NT2/D1 (cell line): ENCODE data around the gene GRK2.

Experiments used
- YY1 ChIP-seq: IDR thresholded peaks from 2 replicates; pipeline ENCODE4 v1.6.1; 2011; ENCODE audit not compliant: insufficient read length, insufficient read depth
- ZNF274 ChIP-seq: IDR thresholded peaks from 2 replicates; pipeline ENCODE4 v1.6.1; 2011; ENCODE audit warnings: mild to moderate bottlenecking, low read depth, low read length

DNA sequence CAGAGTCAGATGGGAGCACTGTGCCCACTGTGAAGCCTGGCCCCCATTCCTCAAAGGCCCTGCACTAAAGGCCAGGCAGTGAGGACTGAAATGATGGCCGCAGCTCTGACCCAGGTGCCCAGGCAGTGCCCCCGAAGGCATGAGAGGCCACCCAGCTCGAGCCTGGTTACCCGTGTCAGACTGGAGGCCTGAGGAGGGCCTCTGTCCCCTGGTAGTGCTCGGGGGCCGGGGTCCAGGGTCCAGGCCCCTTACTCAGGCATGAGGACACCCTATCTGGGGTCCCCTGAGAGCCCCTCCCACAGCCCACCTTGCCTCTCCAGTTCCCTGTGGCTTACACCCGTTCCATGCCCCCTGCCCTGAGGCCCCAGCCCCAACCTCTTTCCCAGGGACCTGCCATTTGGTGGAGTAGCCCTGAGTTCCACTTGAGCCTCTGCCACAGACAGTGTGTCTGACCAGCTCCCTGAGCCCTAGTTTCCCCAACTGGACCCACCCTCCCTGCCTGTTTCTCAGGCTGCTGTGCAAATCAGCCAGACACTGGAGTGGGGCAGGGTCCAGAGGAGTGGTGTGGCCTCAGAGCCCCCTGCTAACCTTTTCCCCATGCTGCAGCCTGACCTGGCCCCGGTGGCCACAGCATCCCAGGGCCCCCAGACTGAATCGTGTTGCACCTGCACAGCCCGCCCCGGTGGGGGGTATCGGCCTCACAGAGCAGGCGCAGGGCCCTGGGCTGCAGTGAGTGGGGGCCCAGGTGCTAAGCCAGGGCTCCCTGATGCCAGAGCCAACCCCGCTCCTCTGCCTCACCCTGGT lies 12.1 kb downstream of the GRK2 start:
- no peak for TF ChIP-seq YY1
- TF ChIP-seq ZNF274 = no peak
